ENCODE results near the gene CAMTA1.

- TF ChIP-seq EZH2phosphoT487 (IDR thresholded peaks at IDR 0.05; ENCODE audit: borderline replicate concordance, low read depth, low read length): no peak
- TF ChIP-seq, protein P1, sequence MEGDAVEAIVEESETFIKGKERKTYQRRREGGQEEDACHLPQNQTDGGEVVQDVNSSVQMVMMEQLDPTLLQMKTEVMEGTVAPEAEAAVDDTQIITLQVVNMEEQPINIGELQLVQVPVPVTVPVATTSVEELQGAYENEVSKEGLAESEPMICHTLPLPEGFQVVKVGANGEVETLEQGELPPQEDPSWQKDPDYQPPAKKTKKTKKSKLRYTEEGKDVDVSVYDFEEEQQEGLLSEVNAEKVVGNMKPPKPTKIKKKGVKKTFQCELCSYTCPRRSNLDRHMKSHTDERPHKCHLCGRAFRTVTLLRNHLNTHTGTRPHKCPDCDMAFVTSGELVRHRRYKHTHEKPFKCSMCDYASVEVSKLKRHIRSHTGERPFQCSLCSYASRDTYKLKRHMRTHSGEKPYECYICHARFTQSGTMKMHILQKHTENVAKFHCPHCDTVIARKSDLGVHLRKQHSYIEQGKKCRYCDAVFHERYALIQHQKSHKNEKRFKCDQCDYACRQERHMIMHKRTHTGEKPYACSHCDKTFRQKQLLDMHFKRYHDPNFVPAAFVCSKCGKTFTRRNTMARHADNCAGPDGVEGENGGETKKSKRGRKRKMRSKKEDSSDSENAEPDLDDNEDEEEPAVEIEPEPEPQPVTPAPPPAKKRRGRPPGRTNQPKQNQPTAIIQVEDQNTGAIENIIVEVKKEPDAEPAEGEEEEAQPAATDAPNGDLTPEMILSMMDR (conservative IDR thresholded peaks at IDR 0.05; ENCODE audit: low read length): no peak
Observed at GRCh38 chr1:7674972-7675371, 889.7 kb downstream of the CAMTA1 start.
